Right atrium auricular region (tissue), 2 donors: Measurements from ENCODE around the gene TMEM52. TPM values are rescaled to one million over a fixed set of nuclear protein-coding genes. Genes with fewer than 3 reads are reported as not detected.
A peak's percentile ranks its signal among the peaks of the same experiment; 100 is the strongest.

Source experiments
- DNase-seq: peaks from one replicate; pipeline ENCODE4 v3.0.0-alpha.2; 2019; ENCODE audit warnings: low spot score
- H3K27ac ChIP-seq, 2 donors: fragments of 200-600 bp; sonication (generic); 1 replicate in 1 of 2; 2 replicates in 1 of 2; pipeline ENCODE4 v1.5.1; 2016 to 2019
- H3K27me3 ChIP-seq, 2 donors: fragments of 200-600 bp; sonication (generic); one replicate each; pipeline versions ENCODE4 v1.5.1 to v1.6.0; 2017 to 2019
- H3K36me3 ChIP-seq: fragments of 200-600 bp; sonication (generic); one replicate; pipeline ENCODE4 v1.5.1; 2016
- H3K4me1 ChIP-seq, 2 donors: fragments of 200-600 bp; sonication (generic); one replicate each; pipeline versions ENCODE4 v1.5.1 to v1.6.0; 2017 to 2019
- H3K4me3 ChIP-seq, 2 donors: fragments of 200-600 bp; sonication (generic); 1 replicate in 1 of 2; 2 replicates in 1 of 2; pipeline ENCODE4 v1.5.1; 2017 to 2019; ENCODE audit warnings: mild to moderate bottlenecking in 1 of 2, moderate library complexity in 1 of 2
- H3K9me3 ChIP-seq, 2 donors: fragments of 200-600 bp; sonication (generic); one replicate each; pipeline ENCODE4 v1.5.1; 2019
- CTCF ChIP-seq, 2 donors: fragments of 200-600 bp; sonication (generic); IDR thresholded peaks; one replicate each; pipeline ENCODE4 v1.5.1; 2019; ENCODE audit warnings: antibody characterized with exemption in 2 of 2
- total RNA-seq, 2 donors: library from RNA; depleted of rRNA; stranded (reverse); fragments of >200 nt; gene quantifications; one replicate each; pipeline ENCODE4 v1.1.0, GENCODE V29; 2016

Gene TMEM52
- total RNA-seq, 2 donors from 2014 or later = 0.51 to 1.8 TPM

GRCh38 chr1:1898246-1898933, 20.7 kb downstream of the TMEM52 start:
- Histone ChIP-seq H3K4me3 (no peak overlapping the region), H3K9me3 (no peaks in the 10 kb centered on the region), H3K36me3 (no peaks in the 10 kb centered on the region), H3K4me1 (peaks cover 0 to 22% of the 10 kb centered on the region in 2 donors), H3K27me3 (no peaks in the 10 kb centered on the region), H3K27ac (no peak overlapping the region)
- no peak for DNase-seq
- TF ChIP-seq CTCF (IDR thresholded peaks at IDR 0.05) = no peak

GRCh38 chr1:1895456-1896336, 23.4 kb downstream of the TMEM52 start:
- no peak for DNase-seq
- no peak overlapping the region for H3K4me3 ChIP-seq
- no peak overlapping the region for H3K27ac ChIP-seq
- peaks cover 0 to 41% of the 10 kb centered on the region in 2 donors for H3K4me1 ChIP-seq
- H3K36me3 ChIP-seq = no peaks in the 10 kb centered on the region
- no peak for TF ChIP-seq CTCF (IDR thresholded peaks at IDR 0.05)
- no peaks in the 10 kb centered on the region for H3K9me3 ChIP-seq
- no peaks in the 10 kb centered on the region for H3K27me3 ChIP-seq

GRCh38 chr1:1895060-1895418, 24.0 kb downstream of the TMEM52 start:
- no peak for TF ChIP-seq CTCF (IDR thresholded peaks at IDR 0.05)
- H3K4me3 ChIP-seq = no peak overlapping the region

GRCh38 chr1:1894354-1895059, 24.6 kb downstream of the TMEM52 start:
- Histone ChIP-seq H3K27me3 (no peaks in the 10 kb centered on the region), H3K27ac (peak overlapping the region in 1 of 2 donors; percentile 33), H3K4me3 (no peak overlapping the region), H3K36me3 (no peaks in the 10 kb centered on the region), H3K4me1 (peaks cover 0 to 42% of the 10 kb centered on the region in 2 donors), H3K9me3 (no peaks in the 10 kb centered on the region)
- DNase-seq = no peak
- TF ChIP-seq CTCF (IDR thresholded peaks at IDR 0.05) = no peak

More at GRCh38 chr1:1895060-1895418, 24.0 kb downstream of the TMEM52 start:
- no peak for DNase-seq
- no peaks in the 10 kb centered on the region for H3K27me3 ChIP-seq
- H3K4me1 ChIP-seq = peaks cover 0 to 41% of the 10 kb centered on the region in 2 donors
- H3K9me3 ChIP-seq = no peaks in the 10 kb centered on the region
- no peaks in the 10 kb centered on the region for H3K36me3 ChIP-seq
- peak overlapping the region in 1 of 2 donors; percentile 33 for H3K27ac ChIP-seq

GRCh38 chr1:1893997-1894353, 25.1 kb downstream of the TMEM52 start:
- no peaks in the 10 kb centered on the region for H3K27me3 ChIP-seq
- H3K27ac ChIP-seq = peak overlapping the region in 1 of 2 donors; percentile 33
- H3K4me3 ChIP-seq = no peak overlapping the region
- DNase-seq = no peak
- no peaks in the 10 kb centered on the region for H3K36me3 ChIP-seq
- no peaks in the 10 kb centered on the region for H3K9me3 ChIP-seq
- TF ChIP-seq CTCF (IDR thresholded peaks at IDR 0.05) = no peak
- peaks cover 0 to 47% of the 10 kb centered on the region in 2 donors for H3K4me1 ChIP-seq
